BJ (cell line): ENCODE data around the gene IFI30. TPM values are rescaled to one million over a fixed set of nuclear protein-coding genes. Genes with fewer than 3 reads are reported as not detected.

Experiments used
- CTCF ChIA-PET: fragments of 350-600 bp; formaldehyde crosslinking; extraction: SDS; loops from one replicate; lab custom pipeline; 2021; ENCODE audit warnings: antibody characterized with exemption, inconsistent platforms; lab: Yijun Ruan, JAX
- POLR2A ChIA-PET: fragments of 300-600 bp; sonication (Branson Sonifier 250); formaldehyde crosslinking; extraction: SDS; loops from one replicate; lab custom pipeline; 2021; ENCODE audit warnings: antibody characterized with exemption; lab: Charles Lee
- DNase-seq: peaks from one replicate; pipeline ENCODE4 v3.0.0-alpha.2; 2011; ENCODE audit warnings: low read depth
- H3K27me3 ChIP-seq: 2 replicates; pipeline ENCODE4 v1.6.0; 2011; ENCODE audit warnings: low read length; ENCODE audit not compliant: control insufficient read depth, insufficient read depth
- H3K36me3 ChIP-seq: 2 replicates; pipeline ENCODE4 v1.5.1; 2011; ENCODE audit warnings: low read length; ENCODE audit not compliant: control insufficient read depth, insufficient read depth
- H3K4me3 ChIP-seq: 2 replicates; pipeline ENCODE4 v1.5.1; 2011; ENCODE audit warnings: low read depth, mild to moderate bottlenecking, control low read depth, low read length
- CTCF ChIP-seq: IDR thresholded peaks from 2 replicates; pipeline ENCODE4 v1.5.1; 2011; ENCODE audit warnings: low read depth, mild to moderate bottlenecking, control low read depth, inconsistent platforms, low read length, moderate library complexity; ENCODE audit not compliant: insufficient read depth
- polyA plus RNA-seq: library from polyadenylated mRNA; depleted of rRNA; stranded (reverse); fragments of >200 nt; gene quantifications from 2 replicates; pipeline ENCODE4 v1.2.3, GENCODE V29; 2011

The IFI30 gene
- polyA plus RNA-seq, 1 experiment: 14.5 TPM

DNA sequence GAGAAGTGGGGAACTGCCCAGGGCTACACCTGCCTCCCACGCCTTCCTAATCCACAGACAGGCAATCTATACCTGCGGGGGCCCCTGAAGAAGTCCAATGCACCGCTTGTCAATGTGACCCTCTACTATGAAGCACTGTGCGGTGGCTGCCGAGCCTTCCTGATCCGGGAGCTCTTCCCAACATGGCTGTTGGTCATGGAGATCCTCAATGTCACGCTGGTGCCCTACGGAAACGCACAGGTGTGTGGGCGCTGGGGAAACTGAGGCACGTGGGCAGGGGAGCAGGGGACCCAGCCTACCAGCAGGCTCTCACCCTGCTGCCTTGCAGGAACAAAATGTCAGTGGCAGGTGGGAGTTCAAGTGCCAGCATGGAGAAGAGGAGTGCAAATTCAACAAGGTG lies 1.4 kb downstream of the IFI30 start:
- no peak for DNase-seq
- Histone ChIP-seq H3K27me3 (no peaks in the 10 kb centered on the region), H3K36me3 (no peaks in the 10 kb centered on the region), H3K4me3 (no peak overlapping the region)
- no peak for TF ChIP-seq CTCF
- ChIA-PET CTCF (no interaction called here), POLR2A (no interaction called here)

DNA sequence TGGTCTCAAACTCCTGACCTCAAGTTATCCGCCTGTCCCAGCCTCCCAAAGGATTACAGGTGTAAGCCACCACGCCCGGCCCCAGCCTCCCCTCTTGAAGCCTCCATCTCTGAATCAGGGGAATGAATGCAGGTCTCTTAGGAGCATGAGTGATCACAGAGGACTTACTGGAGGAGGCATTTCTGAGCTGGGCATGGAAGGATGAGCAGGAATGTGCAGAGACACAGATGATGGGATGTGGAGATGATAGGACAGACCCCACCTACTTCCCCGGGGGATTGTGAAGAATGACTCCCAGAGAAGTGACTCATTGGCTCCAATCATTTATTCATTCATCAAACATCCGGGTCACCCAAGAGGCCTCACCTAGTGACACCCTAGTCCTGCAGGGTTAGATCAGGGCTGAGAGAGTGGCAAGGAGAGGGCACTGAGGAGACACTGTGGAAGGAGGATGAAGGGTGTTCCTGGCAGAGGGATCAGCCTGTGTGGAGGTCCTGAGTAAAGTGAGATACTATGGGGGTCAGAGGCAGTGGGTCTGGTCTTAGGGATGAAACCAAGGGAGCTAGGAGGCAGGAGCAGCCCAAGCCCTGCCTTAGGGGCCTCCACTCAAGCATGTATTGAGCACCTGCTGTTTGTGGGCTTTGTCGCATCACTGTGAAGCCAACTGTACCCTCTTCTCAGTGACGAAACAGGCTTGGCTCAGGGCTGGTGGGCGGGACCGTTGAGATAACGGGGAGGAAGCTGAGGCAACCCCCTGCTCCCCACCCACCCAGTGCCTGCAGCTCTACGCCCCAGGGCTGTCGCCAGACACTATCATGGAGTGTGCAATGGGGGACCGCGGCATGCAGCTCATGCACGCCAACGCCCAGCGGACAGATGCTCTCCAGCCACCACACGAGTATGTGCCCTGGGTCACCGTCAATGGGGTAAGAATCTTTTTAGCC lies 3.0 kb downstream of the IFI30 start:
- ChIA-PET CTCF (interaction anchor here (0.9 to 1.6 kb wide), 4 partner anchors 9 to 75 kb away, joined by 3 to 6 read pairs (median 4); no protein-coding TSS in a partner anchor), POLR2A (no interaction called here)
- DNase-seq: no peak
- no peak for TF ChIP-seq CTCF
- Histone ChIP-seq H3K4me3 (no peak overlapping the region), H3K27me3 (no peaks in the 10 kb centered on the region), H3K36me3 (no peaks in the 10 kb centered on the region)

- ChIA-PET POLR2A (no interaction called here), CTCF (interaction anchor here (0.6 to 5.1 kb wide), 2 partner anchors 12 to 71 kb away, joined by 5 to 19 read pairs; no protein-coding TSS in a partner anchor)
- no peaks in the 10 kb centered on the region for H3K36me3 ChIP-seq
- H3K4me3 ChIP-seq: no peak overlapping the region
- no peak for TF ChIP-seq CTCF
- DNase-seq: no peak
- no peaks in the 10 kb centered on the region for H3K27me3 ChIP-seq
Observed at GRCh38 chr19:18179957-18180356, 6.3 kb downstream of the IFI30 start.

DNA sequence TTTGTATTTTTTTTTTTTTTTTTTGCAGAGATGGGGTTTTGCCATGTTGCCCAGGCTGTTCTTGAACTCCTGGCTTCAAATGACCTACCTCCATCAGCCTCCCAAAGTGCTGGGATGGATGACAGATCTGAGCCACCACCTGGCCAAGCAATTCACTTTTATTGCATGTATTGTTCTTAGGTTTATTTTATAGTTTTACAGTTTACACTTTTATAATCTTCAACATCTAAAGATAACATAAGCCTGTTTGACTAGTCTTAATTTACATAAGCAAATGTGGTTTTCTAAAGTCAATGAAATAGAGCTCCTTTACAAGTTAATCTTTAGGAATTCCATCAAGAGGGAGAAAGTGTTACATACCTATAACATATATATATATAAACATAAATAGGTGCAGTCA lies 9.9 kb downstream of the IFI30 start:
- no peak for TF ChIP-seq CTCF
- Histone ChIP-seq H3K36me3 (no peaks in the 10 kb centered on the region), H3K27me3 (no peaks in the 10 kb centered on the region), H3K4me3 (no peak overlapping the region)
- ChIA-PET CTCF (interaction anchor here (0.9 to 5.1 kb wide), 4 partner anchors 12 to 145 kb away, joined by 3 to 19 read pairs (median 5); no protein-coding TSS in a partner anchor), POLR2A (no interaction called here)
- DNase-seq: no peak

DNA sequence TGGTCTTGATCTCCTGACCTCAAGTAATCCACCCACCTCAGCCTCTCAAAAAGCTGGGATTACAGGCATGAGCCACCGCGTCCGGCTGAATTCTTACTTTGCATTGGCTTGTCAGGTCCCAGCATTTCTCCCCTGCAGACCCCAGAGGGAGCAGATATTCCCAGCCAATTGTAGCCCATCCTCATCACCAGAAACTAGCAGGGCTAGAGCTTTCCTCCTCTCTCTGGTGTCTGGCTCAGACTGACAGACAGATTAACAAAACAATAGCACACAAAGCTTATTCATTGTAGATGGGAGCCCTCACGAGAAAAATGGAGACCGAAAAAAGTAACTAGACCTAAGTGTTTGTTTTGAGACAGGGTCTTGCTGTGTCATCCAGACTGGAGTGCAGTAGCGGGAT lies 11.9 kb downstream of the IFI30 start:
- H3K36me3 ChIP-seq: no peaks in the 10 kb centered on the region
- ChIA-PET POLR2A (no interaction called here), CTCF (interaction anchor here (0.8 to 3.3 kb wide), 5 partner anchors 17 to 230 kb away, joined by 3 to 21 read pairs (median 7); partner anchors contain the start of gene PIK3R2)
- no peak overlapping the region for H3K4me3 ChIP-seq
- no peak for TF ChIP-seq CTCF
- no peaks in the 10 kb centered on the region for H3K27me3 ChIP-seq
- no peak for DNase-seq
